PC-9 (cell line): ENCODE data around the gene TMEM51.

Experiments
- EZH2 ChIP-seq: fragments of 200-600 bp; sonication (generic); IDR thresholded peaks from 2 replicates; pipeline ENCODE4 v1.8.0; 2017; ENCODE audit warnings: antibody characterized with exemption, low read depth
- TF ChIP-seq, protein P1 (sequence below): fragments of 200-600 bp; sonication (generic); conservative IDR thresholded peaks from 2 replicates; pipeline ENCODE4 v1.6.1; 2017; ENCODE audit warnings: mixed run types, antibody characterized with exemption, mild to moderate bottlenecking, moderate library complexity

DNA sequence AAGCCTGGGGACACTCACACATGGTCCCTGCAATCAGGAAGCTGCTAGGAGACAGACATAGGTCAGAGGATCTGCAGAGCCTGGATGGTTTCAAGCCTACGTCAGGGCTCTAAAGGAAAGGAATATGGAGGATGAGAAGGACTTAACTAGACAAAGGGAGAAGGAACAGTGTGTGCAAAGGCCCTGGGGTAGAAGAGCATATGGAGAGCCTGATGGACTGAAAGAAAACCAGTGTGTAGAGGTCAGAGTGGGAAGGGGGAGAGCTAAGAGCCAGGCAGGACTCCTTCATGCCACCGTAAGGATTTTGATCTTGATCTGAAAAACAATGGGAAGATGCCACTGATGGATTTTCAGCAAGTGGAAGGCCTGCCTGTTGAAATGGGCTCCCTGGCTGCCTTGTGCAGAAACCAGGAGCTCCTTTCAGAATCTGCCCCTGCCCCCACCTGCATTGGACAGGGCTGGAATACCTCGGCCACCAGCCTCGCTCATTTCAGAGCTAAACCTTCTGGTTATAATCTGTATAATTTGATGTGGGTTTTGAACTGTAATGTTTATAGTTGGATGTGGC, 102.1 kb downstream of the TMEM51 start:
- TF ChIP-seq, protein P1, sequence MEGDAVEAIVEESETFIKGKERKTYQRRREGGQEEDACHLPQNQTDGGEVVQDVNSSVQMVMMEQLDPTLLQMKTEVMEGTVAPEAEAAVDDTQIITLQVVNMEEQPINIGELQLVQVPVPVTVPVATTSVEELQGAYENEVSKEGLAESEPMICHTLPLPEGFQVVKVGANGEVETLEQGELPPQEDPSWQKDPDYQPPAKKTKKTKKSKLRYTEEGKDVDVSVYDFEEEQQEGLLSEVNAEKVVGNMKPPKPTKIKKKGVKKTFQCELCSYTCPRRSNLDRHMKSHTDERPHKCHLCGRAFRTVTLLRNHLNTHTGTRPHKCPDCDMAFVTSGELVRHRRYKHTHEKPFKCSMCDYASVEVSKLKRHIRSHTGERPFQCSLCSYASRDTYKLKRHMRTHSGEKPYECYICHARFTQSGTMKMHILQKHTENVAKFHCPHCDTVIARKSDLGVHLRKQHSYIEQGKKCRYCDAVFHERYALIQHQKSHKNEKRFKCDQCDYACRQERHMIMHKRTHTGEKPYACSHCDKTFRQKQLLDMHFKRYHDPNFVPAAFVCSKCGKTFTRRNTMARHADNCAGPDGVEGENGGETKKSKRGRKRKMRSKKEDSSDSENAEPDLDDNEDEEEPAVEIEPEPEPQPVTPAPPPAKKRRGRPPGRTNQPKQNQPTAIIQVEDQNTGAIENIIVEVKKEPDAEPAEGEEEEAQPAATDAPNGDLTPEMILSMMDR: no peak
- no peak for TF ChIP-seq EZH2
